ENCODE results near the gene P2RX1. TPM values are rescaled to one million over a fixed set of nuclear protein-coding genes. Genes with fewer than 3 reads are reported as not detected.

The P2RX1 gene
- total RNA-seq, 1 experiment from 2014 or later, result not detected

GRCh38 chr17:3861761-3862681, 54.2 kb downstream of the P2RX1 start:
- no peaks in the 10 kb centered on the region; a peak in 1 of 4 replicates for H3K4me1 Mint-ChIP-seq
- no peak overlapping the region for H2AK5ac ChIP-seq (ENCODE audit: insufficient read length, low read length)
- no peaks in the 10 kb centered on the region for H3K79me2 ChIP-seq (ENCODE audit: insufficient read depth, low read length)
- no CpG with 5 or more reads among the region's 28 CpGs for WGBS (ENCODE audit: extremely low coverage, insufficient read length, low lambda C conversion rate)
- peak overlapping the region in 1 of 3 experiments; percentile 72; a peak in 2 of 7 replicates for H3K27ac Mint-ChIP-seq
- H2BK20ac ChIP-seq (ENCODE audit: low read depth, low read length, poor library complexity, severe bottlenecking), result no peak overlapping the region
- H2BK12ac ChIP-seq (ENCODE audit: insufficient read length, low read depth, low read length), result no peak overlapping the region
- H2BK5ac ChIP-seq (ENCODE audit: insufficient read length, low read length), result no peak overlapping the region
- H3K14ac ChIP-seq (ENCODE audit: insufficient read depth, low read length), result no peak overlapping the region
- no peak overlapping the region for H4K91ac ChIP-seq (ENCODE audit: insufficient read length, low read depth, low read length)
- H4K5ac ChIP-seq (ENCODE audit: insufficient read length, low read depth, low read length), result no peak overlapping the region
- no peaks in the 10 kb centered on the region for H3K27me3 ChIP-seq (ENCODE audit: insufficient read depth, low read length)
- no peak for DNase-seq
- no peaks in the 10 kb centered on the region for H3K9me3 Mint-ChIP-seq
- peaks cover 2 to 9% (median 3%) of the 10 kb centered on the region in 3 experiments; a peak in 3 of 7 replicates for H3K36me3 Mint-ChIP-seq (ENCODE audit: insufficient read depth in 1 of 3, low read depth in 3 of 3)
- no peak overlapping the region for H3K9ac ChIP-seq (ENCODE audit: extremely low read depth, insufficient read length, low read length)
- H3K27ac ChIP-seq (ENCODE audit: insufficient read length, low read depth, low read length), result no peak overlapping the region
- no peak overlapping the region for H3K56ac ChIP-seq (ENCODE audit: insufficient read length, low read depth, low read length)
- H3K4ac ChIP-seq (ENCODE audit: low read depth, low read length), result no peak overlapping the region
- H3K4me1 ChIP-seq (ENCODE audit: insufficient read depth, low read length), result no peaks in the 10 kb centered on the region
- H3K18ac ChIP-seq (ENCODE audit: insufficient read length, low read depth, low read length), result no peak overlapping the region
- H3K27me3 Mint-ChIP-seq (ENCODE audit: low read depth), result no peaks in the 10 kb centered on the region
- H3T11ph ChIP-seq (ENCODE audit: low read length), result no peak overlapping the region
- H3K23me2 ChIP-seq (ENCODE audit: insufficient read length, low read depth, low read length, poor library complexity, severe bottlenecking), result peaks cover 4% of the 10 kb centered on the region
- no peak for TF ChIP-seq CTCF (conservative IDR thresholded peaks at IDR 0.05)
- H3K4me2 ChIP-seq (ENCODE audit: insufficient read depth, insufficient read length, low read length), result no peak overlapping the region
- no peak overlapping the region for H3K23ac ChIP-seq (ENCODE audit: insufficient read length, low read depth, low read length)
- H3K9me3 ChIP-seq (ENCODE audit: control insufficient read depth, low read depth, low read length), result no peaks in the 10 kb centered on the region
- H4K20me1 ChIP-seq (ENCODE audit: control insufficient read depth, insufficient read depth, insufficient read length), result no peaks in the 10 kb centered on the region
- H3K79me1 ChIP-seq (ENCODE audit: insufficient read depth, low read depth, low read length, poor library complexity, severe bottlenecking), result no peaks in the 10 kb centered on the region
- H2BK15ac ChIP-seq (ENCODE audit: low read depth, low read length), result no peak overlapping the region
- H2BK120ac ChIP-seq (ENCODE audit: low read depth, low read length, poor library complexity, severe bottlenecking), result no peak overlapping the region
- no peak overlapping the region for H4K8ac ChIP-seq (replicated peaks; ENCODE audit: insufficient read length, low read depth, low read length)
- no peak overlapping the region; a peak in 2 of 5 replicates for H3K4me3 Mint-ChIP-seq
- H2AFZ ChIP-seq (ENCODE audit: low read length), result no peak overlapping the region
